Measurements from ENCODE around the gene UBE2E1. TPM values are rescaled to one million over a fixed set of nuclear protein-coding genes. Genes with fewer than 3 reads are reported as not detected.
A peak's percentile ranks its signal among the peaks of the same experiment; 100 is the strongest.
"Not testable (repeated sequence)": the region's sequence is repeated elsewhere in the genome, so short reads cannot be mapped to it uniquely, and the experiment has no call there.

UBE2E1 gene
- polyA plus RNA-seq, 10 donors, result 75.1 to 107 (median 90.2) TPM

DNA sequence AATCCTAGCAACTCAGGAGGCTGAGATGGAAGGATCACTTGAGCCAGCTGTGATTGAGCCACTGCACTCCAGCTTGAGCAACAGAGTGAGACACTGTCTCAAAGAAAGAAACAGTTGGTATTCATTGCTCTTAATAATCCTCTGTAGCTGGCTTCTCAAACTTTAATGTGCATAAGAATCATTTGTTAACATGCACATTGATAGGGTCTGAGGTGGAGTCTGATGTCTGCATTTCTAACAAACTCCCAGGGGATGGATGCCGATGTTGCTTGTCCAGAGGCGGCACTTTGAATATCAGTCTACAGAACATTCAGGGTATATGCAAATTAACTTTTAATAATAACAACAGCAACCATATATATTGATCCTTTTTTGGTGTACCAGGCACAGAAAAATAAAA, 71.2 kb downstream of the UBE2E1 start:
- no peak for DNase-seq

DNA sequence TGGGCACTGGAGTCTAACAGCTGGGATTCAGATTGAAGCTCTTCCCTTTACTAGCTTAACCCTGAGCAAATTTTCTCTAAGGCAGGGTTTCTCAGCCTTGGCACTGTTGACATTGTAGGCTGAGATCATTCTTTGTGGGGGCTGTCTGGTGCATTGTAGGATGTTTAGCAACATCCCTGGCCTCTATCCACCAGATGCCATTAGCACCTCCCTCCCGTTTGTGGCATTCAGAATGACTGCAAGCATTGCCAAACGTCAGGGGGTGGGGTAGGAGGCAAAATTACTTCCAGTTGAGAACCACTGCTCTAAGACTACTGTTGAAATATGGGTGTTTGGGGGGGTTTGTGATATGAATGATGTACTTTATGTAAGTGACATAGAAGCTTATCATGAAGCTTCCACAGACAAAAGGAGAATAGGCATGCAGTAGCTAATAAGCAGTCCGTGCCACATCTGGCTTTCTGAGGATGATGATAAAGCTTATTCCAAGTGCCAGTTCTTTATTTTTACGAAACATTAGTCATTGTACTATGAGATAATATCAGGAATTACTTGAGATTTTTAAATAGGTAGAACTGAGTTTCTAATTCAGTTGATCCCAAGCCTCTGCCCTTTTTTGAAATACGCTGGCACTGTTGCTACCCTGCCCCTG, 71.7 kb downstream of the UBE2E1 start:
- DNase-seq, result peak in 1 of 3 donors; percentile 58

DNA sequence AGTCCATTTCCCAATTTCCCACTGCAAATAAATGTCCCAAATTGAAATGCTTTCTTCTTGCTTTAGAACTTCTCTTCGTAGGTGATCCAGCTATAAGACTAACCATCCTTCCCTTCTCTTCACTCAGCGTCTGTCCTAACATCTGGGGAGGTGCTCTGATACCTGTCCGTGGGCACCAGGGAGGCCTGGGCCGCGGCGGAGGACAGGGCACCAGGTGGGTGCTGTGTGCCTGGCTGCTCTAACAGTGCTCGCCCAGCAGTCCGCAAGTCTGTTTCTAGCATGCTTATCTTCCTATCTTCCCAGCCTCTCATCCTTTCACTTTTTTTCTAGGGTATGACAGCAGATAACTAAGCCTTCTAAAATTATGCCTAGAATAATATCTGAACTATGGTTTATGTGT, 73.7 kb downstream of the UBE2E1 start:
- no peak for DNase-seq

DNA sequence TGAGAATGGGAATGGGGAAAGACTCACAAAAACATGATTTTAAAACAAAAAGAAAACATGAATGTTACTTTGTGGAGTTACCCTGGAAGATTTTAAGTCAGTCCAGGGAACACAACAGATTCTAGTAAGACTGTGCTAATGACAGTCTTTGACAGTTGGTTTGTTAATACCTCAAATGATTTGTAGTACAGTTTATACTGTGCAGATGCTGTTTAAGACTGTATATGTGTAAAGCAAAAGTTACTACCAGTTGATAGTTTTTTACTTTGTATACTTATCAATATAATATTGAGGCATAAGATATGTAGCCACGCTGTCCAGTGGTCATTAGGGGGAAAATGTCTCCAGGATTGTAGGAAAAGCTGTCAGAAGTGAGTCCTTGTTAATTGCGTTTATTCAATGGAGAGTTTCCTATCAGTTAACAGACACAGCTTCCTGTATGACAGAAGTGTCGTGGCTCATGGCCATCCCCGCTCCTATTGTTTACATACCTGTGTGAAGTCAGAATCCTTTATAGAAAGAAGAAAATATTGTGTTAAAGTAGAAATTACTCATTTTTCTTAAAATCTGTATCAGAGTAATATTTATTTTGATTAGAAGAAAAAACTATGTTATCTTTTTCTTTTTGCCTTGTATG, 75.1 kb downstream of the UBE2E1 start:
- DNase-seq, result no peak

DNA sequence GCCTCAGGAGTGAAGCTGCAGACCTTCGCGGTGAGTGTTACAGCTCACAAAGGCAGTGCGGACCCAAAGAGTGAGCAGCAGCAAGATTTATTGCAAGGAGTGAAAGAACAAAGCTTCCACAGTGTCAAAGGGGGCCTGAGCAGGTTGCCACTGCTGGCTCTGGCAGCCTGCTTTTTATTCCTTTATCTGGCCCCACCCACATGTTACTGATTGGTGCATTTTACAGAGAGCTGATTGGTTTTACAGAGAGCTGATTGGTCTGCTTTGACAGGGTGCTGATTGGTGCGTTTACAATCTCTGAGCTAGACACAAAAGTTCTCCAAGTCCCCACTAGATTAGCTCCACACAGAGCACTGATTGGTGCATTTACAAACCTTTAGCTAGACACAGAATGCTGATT, 76.2 kb downstream of the UBE2E1 start:
- DNase-seq, result not testable (repeated sequence)

DNA sequence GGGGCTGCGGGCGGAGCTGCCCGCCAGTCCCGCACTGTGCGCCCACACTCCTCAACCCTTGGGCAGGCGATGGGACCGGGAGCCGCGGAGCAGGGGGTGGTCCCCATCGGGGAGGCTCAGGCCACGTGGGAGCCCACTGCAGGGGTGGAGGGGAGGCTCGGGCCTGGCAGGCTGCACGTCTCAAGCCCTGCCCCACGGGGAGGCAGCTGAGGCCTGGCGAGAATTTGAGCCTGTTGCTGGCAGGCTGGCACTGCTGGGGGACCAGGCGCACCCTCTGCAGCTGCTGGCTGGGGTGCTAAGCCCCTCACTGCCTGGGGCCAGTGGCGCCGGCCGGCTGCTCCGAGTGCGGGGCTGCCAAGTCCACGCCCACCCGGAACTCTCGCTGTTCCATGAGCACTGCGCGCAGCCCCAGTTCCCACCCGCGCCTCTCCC, 76.7 kb downstream of the UBE2E1 start:
- no peak for DNase-seq

DNA sequence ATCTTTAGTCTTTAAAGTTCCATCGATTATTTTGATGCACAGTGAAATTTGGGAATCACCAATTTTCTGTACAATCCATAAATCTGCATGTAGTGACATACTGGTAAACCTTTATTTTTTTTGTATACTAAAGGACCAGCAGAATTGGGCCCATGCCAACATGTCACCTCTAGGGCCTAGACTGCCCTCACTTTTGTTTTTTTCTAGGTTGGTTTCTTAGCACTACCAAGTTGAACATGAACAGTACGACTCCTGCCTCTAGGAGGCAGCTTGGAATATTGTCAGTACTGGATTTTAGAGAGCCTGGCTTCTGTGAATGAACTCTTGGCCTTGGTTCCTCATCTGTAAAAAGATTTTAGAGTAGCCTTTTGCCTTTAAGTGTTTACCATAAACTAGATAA, 78.7 kb downstream of the UBE2E1 start:
- no peak for DNase-seq

DNA sequence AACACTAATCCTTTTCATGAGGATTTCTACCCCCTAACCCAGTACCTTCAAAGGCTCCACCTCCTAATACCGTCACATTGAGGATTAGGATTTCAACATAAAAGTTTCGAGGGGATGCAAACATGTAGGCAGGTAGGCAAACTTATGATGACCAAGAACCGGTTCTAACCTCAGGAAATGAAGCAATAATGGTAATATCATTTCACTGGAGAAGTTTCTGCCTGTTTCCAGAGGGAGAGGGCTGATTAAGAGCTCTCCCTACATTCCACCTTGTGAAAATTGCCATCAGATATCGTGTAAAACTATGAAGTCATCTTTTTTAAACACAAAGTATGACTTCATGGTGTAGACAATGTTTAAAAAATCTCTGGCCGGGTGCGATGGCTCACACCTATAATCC, 79.5 kb downstream of the UBE2E1 start:
- DNase-seq, result no peak

DNA sequence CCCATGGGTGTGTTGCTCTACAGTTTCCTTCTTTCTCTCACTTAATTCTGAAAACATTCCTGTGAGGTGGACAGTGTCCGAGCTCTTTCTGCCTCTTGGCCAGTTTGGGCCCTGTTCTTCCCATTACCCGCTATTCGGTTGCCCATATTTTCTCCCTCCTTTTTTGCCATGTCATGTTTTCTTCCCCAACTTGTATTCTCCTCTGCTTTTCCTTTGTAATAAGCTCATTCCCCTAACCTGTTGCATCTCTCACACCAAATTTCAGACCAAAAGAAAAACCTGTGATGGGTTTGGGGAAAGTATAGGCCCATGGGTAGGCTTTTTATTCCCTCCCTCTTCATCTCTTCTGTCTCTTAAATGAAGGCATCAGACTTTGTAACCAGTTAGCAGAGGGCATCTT, 80.6 kb downstream of the UBE2E1 start:
- no peak for DNase-seq

DNA sequence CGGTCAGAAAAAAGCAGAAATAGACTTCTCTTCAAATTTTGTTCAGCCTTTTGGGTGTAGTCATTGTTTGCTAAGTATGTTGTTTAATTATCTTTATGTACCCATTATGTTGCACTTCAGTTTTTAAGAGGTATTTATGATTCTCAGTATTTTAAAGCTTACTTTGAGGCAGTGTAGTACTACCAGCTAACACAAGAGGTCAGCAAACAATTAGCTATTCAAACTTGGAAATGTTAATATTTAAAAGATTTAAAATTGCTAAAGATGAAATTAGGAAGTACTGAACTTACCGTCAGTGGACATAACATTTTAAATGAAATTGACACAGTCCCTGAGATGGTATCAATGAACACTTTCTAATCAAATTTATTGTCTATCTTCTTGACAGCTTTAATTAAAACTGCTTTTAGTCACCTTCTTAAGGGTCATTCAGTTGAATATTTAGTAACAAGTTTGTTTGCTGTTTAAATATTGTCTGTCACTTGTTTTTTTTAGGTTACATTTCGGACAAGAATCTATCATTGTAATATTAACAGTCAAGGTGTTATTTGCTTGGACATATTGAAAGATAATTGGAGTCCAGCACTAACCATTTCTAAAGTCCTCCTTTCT, 83.0 kb downstream of the UBE2E1 start:
- peak in 1 of 3 donors; percentile 62 for DNase-seq

DNA sequence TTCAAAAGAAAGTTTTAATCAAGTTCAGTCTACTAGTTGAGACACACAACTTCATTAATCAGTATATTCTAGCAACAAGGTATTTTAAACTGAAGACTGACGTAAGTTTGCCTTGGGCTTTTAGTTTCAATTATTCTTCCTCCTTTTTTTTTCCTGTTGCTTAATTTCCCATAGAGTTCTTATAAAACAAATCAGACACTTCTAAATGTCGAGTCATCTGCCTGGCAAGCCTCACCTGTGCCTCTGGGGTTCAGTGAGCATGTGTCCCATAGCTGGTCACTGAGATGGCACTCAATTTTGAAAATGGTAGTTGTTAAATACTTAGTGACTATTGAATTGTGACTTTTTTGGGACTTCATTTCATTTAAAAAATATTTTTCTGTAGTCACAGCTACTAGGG, 83.6 kb downstream of the UBE2E1 start:
- no peak for DNase-seq

DNA sequence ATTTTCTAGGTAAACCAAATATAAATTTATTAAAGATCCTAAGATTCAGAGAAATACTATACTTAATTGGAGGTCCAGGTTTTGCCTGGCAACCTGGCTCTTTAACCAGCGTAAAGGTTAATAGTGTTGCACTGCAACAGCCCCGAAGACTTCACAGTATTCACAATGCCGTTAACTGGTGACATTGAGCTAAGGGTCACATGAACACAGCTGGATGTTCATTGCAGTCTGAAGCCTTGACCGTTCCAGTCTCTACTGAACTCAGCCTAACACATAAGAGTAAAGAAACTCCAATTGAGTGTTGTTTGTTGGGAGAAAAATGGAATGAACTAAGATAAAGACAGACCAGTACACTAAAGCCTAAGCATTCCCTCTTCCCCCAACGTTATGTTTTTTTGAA, 84.2 kb downstream of the UBE2E1 start:
- DNase-seq, result no peak

DNA sequence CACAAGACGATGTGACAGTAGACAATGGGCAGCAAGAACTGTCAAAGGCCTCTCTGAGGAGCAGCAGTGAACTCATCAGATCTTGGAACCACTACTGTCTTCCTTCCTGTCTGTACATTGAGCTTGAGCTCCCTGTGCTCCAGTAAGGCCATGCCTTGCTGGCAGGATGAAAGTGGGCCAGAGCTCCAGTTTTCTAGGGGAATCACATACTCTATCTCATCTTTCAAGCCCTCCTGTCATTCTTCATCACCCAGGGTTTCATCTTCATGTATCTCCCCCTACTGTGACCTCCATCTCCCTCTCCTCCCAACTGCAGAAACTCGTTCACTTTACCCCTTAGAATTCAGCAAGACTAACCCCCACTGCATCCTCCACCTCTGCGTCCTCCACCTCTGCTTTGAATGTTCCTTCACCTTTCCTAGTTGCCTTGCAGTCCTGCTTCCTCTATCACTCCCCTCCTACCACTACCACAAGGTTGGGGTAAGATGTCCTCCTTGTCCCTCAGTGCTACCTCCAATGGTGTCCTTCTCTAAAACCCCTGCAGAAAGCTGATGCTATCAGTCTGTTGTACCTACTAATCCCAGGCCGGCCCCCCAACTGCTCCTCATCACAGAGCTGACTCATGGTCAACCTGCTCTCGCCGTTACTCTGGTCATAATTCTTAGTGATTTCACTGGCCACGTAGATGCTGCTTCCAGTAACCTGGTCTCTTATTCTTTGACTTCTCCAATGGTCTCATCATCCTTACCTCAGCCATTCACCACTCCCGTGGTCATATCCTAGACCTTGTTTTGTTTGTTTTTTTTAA, 88.7 kb downstream of the UBE2E1 start:
- DNase-seq, result no peak

DNA sequence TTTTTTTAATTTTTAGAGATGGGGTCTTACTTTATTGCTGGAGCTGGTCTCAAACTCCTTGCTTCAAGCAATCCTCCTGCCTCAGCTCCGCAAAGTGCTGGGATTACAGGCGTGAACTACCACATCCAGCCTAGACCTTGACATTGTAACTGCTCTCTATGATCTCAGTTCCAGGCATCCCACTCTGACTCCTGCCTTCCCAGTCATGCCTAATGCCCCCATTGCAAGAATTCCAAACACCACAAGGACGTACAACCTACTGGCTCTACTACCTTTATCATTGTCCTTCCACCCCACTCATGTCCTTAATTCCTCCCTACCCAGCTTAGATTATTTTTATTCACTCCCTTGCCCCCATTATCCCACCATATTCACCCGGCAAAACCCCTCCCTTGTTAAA, 89.4 kb downstream of the UBE2E1 start:
- DNase-seq, result no peak

DNA sequence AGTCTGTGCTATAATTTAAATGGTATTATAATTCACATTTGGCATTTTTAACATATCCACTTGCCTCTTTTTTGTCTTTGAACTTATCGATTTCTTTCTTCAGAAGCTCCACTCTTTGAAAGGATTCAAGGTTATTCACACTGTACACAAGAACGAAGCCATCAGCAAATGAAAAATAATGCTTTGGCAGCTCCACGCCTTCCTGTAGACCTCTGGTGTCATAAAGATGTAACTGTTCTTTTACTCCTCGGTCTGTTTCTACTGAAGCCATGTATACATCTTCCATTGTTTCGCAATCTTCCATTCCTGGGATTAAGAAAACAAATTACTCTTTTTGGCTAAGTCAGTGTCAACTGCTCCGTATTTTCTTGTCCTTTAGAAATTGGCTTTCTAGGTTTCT, 95.0 kb downstream of the UBE2E1 start:
- DNase-seq, result no peak

DNA sequence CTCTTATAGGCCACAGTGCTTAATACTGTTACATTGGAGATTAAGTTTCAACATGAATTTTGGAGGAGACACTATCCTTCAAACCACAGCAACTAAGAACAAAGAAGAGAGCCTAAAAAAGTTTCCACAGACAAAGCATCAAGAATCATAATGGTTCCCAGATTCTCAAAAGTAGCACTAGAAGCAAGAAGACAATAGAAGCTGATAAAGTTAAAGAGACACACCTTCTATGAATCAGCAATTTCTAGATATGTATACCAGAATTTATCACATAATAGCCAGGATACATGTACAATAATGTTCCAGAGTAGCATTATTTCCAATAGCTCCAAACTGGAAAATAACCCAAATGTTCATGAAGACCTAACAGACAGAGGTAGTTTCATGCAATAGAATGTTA, 98.8 kb downstream of the UBE2E1 start:
- DNase-seq, result no peak

DNA sequence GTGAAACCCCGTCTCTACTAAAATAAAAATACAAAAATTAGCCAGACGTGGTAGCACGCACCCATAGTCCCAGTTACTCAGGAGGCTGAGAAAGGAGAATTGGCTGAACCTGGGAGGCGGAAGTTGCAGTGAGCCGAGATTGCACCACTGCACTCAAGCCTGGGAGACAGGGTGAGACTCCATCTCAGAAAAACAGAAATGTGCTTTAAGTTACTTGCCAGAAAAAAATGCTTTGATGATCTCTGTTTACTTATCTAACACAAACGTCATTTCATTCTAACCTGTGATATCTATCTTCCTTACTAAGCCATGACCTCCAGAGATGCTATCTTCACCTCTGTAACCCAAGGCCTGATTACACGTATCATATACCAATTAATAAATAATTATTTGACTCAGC, 103.6 kb downstream of the UBE2E1 start:
- no peak for DNase-seq

DNA sequence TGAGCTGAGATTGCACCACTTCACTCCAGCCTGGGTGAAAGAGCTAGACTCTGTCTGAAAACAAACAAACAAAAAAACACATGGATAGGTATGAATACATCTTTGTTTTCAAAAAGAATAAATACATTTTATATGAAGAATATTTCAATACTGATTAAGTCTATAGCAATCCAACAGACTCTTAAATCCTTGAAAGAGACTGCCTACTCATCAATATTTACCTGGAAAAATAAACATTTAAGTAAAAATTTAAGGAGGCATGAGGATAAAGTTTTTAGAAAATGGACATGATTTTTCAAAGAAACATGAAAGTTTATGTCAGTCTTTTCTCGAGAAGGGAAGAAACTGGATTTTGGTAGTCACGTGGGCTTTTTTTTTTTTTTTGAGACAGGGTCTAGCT, 105.6 kb downstream of the UBE2E1 start:
- no peak for DNase-seq

DNA sequence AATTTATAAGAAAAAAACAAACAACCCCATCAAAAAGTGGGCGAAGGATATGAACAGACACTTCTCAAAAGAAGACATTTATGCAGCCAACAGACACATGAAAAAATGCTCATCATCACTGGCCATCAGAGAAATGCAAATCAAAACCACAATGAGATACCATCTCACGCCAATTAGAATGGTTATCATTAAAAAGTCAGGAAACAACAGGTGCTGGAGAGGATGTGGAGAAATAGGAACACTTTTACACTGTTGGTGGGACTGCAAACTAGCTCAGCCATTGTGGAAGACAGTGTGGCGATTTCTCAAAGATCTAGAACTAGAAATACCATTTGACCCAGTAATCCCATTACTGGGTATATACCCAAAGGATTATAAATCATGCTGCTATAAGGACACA, 106.6 kb downstream of the UBE2E1 start:
- not testable (repeated sequence) for DNase-seq

DNA sequence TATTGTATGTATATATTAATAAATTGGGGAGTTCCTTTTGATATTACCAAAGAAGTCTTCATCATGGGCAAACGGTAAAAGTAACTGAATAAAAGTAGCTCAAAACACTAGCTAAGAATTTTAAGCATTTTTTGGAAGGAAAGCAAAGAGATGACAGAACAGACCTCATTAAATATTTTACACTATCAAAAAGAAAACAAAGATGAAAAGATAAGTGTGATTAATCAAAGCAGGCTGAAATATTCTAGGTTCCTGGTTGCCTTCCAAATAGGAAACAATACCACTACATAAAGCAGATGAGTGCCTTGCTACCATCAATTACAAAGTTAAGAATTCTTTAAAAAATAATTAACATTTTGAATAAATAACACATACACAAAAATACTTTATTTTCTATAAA, 107.4 kb downstream of the UBE2E1 start:
- no peak for DNase-seq

DNA sequence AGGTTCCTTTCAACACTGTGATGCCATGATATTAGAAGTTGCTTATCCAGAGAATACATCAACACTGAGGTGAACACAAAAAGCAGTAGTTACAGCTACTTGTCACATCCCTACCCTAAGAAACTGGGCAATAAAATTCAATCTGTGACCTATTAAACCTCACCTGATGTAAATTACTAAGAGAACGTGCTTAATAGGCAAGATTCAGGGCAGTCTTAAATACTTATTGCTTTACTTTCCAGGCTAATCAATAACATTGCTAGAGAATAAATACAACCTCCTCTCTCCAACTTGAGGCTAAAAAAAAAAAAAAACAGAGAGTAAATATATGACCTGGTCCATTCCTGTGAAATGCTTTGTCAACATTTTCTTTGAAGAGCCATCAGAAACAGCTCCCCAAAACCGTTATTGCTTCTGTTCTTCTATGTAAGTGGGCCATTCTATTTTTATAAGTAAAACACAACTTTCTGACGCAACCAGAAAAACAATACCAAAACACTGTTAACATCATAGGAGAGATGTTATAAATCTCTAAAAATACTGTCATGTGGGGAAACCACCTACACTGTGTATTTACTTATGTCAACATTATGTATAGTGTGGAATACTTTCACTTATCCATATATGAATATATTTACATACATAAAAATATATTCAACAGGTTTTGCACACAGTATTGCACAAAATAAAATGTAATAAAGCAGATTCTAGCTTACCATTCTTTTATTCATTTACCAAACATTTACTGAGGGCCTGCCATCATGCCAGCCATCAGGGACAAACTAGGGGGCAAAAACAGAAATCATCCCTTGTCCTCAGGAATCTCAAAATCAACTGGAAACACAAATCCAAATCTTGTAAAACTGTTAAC, 108.4 kb downstream of the UBE2E1 start:
- DNase-seq, result no peak
